ENCODE measurements around the gene FAH.

Gene FAH

GRCh38 chr15:80173022-80173759 lies 20.4 kb downstream of the FAH start:
- peak; percentile 74 for DNase-seq (ENCODE audit: low spot score)

GRCh38 chr15:80174017-80174746 lies 21.4 kb downstream of the FAH start:
- DNase-seq (ENCODE audit: low spot score) = no peak

GRCh38 chr15:80175436-80175835 lies 22.6 kb downstream of the FAH start:
- DNase-seq (ENCODE audit: low spot score) = no peak

GRCh38 chr15:80176443-80176842 lies 23.6 kb downstream of the FAH start:
- DNase-seq (ENCODE audit: low spot score) = no peak

GRCh38 chr15:80177156-80177555 lies 24.4 kb downstream of the FAH start:
- no peak for DNase-seq (ENCODE audit: low spot score)

GRCh38 chr15:80179025-80179759 lies 26.4 kb downstream of the FAH start:
- DNase-seq (ENCODE audit: low spot score) = no peak

GRCh38 chr15:80179935-80180334 lies 27.1 kb downstream of the FAH start:
- DNase-seq (ENCODE audit: low spot score) = no peak

- DNase-seq (ENCODE audit: low spot score) = no peak
Measured at GRCh38 chr15:80180468-80180867, 27.7 kb downstream of the FAH start.

GRCh38 chr15:80180986-80181385 lies 28.2 kb downstream of the FAH start:
- DNase-seq (ENCODE audit: low spot score) = no peak

- no peak for DNase-seq (ENCODE audit: low spot score)
Measured at GRCh38 chr15:80182611-80183261, 29.9 kb downstream of the FAH start.

- DNase-seq (ENCODE audit: low spot score) = no peak
Measured at GRCh38 chr15:80183306-80183705, 30.5 kb downstream of the FAH start.

- peak; percentile 43 for DNase-seq (ENCODE audit: low spot score)
Measured at GRCh38 chr15:80183886-80184285, 31.1 kb downstream of the FAH start.

- no peak for DNase-seq (ENCODE audit: low spot score)
Measured at GRCh38 chr15:80184554-80184953, 31.8 kb downstream of the FAH start.

- no peak for DNase-seq (ENCODE audit: low spot score)
Measured at GRCh38 chr15:80185152-80185551, 32.4 kb downstream of the FAH start.

GRCh38 chr15:80186066-80186465 lies 33.3 kb downstream of the FAH start:
- DNase-seq (ENCODE audit: low spot score) = no peak

- no peak for DNase-seq (ENCODE audit: low spot score)
Measured at GRCh38 chr15:80186597-80186996, 33.8 kb downstream of the FAH start.

GRCh38 chr15:80188251-80188650 lies 35.5 kb downstream of the FAH start:
- no peak for DNase-seq (ENCODE audit: low spot score)

- DNase-seq (ENCODE audit: low spot score) = no peak
Measured at GRCh38 chr15:80191198-80191597, 38.4 kb downstream of the FAH start.

- peak; percentile 69 for DNase-seq (ENCODE audit: low spot score)
Measured at GRCh38 chr15:80191897-80192595, 39.2 kb downstream of the FAH start.

GRCh38 chr15:80194186-80194585 lies 41.4 kb downstream of the FAH start:
- no peak for DNase-seq (ENCODE audit: low spot score)

- peak; percentile 57 for DNase-seq (ENCODE audit: low spot score)
Measured at GRCh38 chr15:80194914-80195313, 42.1 kb downstream of the FAH start.

- DNase-seq (ENCODE audit: low spot score) = no peak
Measured at GRCh38 chr15:80199366-80199765, 46.6 kb downstream of the FAH start.
